ENCODE data around the gene CCDC178. TPM values are rescaled to one million over a fixed set of nuclear protein-coding genes. Genes with fewer than 3 reads are reported as not detected.

The CCDC178 gene
- total RNA-seq, 1 donor from 2014 or later: 2.8 TPM

- Mint-ChIP-seq H3K36me3 (no peaks in the 10 kb centered on the region), H3K9me3 (peaks cover 10% of the 10 kb centered on the region), H3K27ac (no peak overlapping the region), H3K4me3 (no peak overlapping the region), H3K4me1 (ENCODE audit: unreplicated experiment) (peaks cover 12% of the 10 kb centered on the region), H3K27me3 (no peaks in the 10 kb centered on the region)
- no peak for DNase-seq (ENCODE audit: extremely low spot score, unreplicated experiment)
- TF ChIP-seq, protein P1, sequence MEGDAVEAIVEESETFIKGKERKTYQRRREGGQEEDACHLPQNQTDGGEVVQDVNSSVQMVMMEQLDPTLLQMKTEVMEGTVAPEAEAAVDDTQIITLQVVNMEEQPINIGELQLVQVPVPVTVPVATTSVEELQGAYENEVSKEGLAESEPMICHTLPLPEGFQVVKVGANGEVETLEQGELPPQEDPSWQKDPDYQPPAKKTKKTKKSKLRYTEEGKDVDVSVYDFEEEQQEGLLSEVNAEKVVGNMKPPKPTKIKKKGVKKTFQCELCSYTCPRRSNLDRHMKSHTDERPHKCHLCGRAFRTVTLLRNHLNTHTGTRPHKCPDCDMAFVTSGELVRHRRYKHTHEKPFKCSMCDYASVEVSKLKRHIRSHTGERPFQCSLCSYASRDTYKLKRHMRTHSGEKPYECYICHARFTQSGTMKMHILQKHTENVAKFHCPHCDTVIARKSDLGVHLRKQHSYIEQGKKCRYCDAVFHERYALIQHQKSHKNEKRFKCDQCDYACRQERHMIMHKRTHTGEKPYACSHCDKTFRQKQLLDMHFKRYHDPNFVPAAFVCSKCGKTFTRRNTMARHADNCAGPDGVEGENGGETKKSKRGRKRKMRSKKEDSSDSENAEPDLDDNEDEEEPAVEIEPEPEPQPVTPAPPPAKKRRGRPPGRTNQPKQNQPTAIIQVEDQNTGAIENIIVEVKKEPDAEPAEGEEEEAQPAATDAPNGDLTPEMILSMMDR (conservative IDR thresholded peaks at IDR 0.05): no peak
Observed at GRCh38 chr18:32891797-32892196, 548.7 kb downstream of the CCDC178 start.

DNA sequence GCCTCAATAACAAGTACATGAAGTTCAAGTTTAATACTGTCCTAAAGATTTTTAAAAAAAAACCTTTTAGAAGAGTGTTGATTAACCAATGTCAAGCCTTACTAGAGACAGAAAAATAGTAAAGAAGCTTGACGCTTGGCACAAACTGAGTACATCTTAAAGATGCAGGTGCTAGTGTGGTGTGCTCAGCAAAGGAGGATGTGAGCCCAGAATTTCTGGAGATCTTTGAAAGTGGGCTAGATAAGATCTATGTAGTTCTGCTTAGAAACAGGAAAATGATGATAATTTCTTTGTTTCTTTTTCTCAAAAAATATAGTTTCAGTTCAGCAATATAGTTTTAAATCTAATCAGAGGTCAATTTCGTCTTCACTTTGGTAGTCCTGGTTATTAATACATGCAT is 549.4 kb downstream of the CCDC178 start:
- TF ChIP-seq, protein P1 (conservative IDR thresholded peaks at IDR 0.05): no peak

DNA sequence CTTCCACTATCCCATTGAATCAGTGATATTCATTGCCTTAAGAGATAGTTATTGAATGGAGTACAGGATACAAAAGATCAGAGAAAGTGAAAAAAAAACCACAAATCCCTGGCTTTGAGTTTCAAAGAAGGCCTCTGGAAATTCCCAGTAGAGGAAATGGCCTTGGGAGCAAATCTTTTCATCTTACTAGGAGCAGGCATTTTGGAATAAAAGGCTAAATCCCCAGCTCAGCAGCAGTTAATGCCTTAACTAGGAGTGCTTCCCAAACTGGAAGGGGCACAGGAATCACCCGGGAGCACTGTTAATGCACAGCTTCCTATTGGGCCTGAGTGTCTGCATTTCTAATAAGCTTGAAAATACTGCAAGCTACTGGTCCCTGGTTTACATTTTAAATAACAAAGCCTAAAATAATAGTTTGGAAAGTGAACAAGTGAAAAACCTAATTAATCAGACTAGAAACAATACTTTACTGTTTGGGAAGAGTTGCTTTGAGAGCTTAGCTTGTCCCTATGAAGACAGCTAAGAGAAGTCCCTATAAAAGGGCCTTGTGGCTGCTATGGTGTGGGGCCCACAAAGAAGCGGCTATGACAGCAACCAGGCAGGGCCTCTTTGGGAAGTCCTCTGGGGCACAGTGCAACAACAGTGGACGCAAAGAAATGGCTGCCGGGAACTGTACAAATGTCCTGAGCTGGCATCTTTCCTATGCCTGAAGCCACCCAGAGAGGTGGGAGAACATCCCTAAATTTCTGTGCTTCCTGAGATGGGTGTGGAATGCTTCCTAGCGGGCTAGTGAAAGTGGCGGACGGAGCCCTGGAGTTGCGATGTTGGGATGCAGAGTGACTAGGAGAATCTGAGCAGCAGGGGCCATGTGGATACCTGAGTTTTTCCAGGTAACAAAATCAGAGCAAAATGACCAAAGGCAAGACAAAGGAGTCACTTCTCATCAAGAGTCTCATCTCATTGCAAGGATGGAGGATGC is 550.6 kb downstream of the CCDC178 start:
- Mint-ChIP-seq H3K4me1 (ENCODE audit: unreplicated experiment) (peaks cover 12% of the 10 kb centered on the region), H3K27me3 (no peaks in the 10 kb centered on the region), H3K36me3 (no peaks in the 10 kb centered on the region), H3K27ac (no peak overlapping the region), H3K9me3 (peaks cover 4% of the 10 kb centered on the region), H3K4me3 (no peak overlapping the region)
- TF ChIP-seq, protein P1 (conservative IDR thresholded peaks at IDR 0.05): no peak
- no peak for DNase-seq (ENCODE audit: extremely low spot score, unreplicated experiment)

More for the DNA sequence above, 549.4 kb downstream of the CCDC178 start:
- H3K9me3 Mint-ChIP-seq: peaks cover 4% of the 10 kb centered on the region
- no peaks in the 10 kb centered on the region for H3K36me3 Mint-ChIP-seq
- no peaks in the 10 kb centered on the region for H3K27me3 Mint-ChIP-seq
- H3K27ac Mint-ChIP-seq: no peak overlapping the region
- peaks cover 12% of the 10 kb centered on the region for H3K4me1 Mint-ChIP-seq (ENCODE audit: unreplicated experiment)
- H3K4me3 Mint-ChIP-seq: no peak overlapping the region
- no peak for DNase-seq (ENCODE audit: extremely low spot score, unreplicated experiment)

GRCh38 chr18:32888306-32888705 is 552.2 kb downstream of the CCDC178 start:
- DNase-seq (ENCODE audit: extremely low spot score, unreplicated experiment): no peak
- Mint-ChIP-seq H3K27ac (no peak overlapping the region), H3K4me3 (no peak overlapping the region), H3K4me1 (ENCODE audit: unreplicated experiment) (peaks cover 12% of the 10 kb centered on the region), H3K27me3 (no peaks in the 10 kb centered on the region), H3K36me3 (no peaks in the 10 kb centered on the region), H3K9me3 (no peaks in the 10 kb centered on the region)
- TF ChIP-seq, protein P1 (conservative IDR thresholded peaks at IDR 0.05): no peak

Other genes starting within 250 kb of the CCDC178 start
- gene ASXL3, start 137.5 kb upstream of the CCDC178 start, total RNA-seq (ENCODE audit: low replicate concordance): 15.6 and 24.4 TPM in 2 replicates